ENCODE results near the gene PRDX2. TPM values are rescaled to one million over a fixed set of nuclear protein-coding genes. Genes with fewer than 3 reads are reported as not detected.

PRDX2 gene
- total RNA-seq, 2 experiments from 2014 or later = 204 to 208 TPM

DNA sequence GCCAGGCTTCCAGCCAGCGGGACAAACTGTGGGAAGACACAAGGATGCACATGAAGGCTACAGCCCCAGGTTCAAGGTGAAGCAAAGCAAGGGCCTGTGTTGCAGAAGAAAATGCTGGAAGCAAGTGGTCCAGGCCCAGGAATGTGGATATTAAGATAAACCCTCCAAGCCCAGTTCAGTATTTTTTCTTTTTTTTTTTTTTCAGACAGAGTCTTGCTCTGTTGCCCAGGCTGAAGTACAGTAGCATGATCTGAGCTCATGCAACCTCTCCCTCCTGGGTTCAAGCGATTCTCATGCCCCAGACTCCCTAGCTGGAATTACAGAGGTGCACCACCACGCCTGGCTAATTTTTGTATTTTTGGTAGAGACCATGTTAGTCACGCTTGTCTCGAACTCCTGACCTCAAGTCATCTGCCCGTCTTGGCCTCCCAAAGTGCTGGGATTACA, 4.4 kb downstream of the PRDX2 start:
- POLR2A ChIA-PET = interaction anchor here (2.4 to 8.2 kb wide), 2 partner anchors 21 to 31 kb away, joined by 10 to 110 read pairs; partner anchors contain the start of gene HOOK2

DNA sequence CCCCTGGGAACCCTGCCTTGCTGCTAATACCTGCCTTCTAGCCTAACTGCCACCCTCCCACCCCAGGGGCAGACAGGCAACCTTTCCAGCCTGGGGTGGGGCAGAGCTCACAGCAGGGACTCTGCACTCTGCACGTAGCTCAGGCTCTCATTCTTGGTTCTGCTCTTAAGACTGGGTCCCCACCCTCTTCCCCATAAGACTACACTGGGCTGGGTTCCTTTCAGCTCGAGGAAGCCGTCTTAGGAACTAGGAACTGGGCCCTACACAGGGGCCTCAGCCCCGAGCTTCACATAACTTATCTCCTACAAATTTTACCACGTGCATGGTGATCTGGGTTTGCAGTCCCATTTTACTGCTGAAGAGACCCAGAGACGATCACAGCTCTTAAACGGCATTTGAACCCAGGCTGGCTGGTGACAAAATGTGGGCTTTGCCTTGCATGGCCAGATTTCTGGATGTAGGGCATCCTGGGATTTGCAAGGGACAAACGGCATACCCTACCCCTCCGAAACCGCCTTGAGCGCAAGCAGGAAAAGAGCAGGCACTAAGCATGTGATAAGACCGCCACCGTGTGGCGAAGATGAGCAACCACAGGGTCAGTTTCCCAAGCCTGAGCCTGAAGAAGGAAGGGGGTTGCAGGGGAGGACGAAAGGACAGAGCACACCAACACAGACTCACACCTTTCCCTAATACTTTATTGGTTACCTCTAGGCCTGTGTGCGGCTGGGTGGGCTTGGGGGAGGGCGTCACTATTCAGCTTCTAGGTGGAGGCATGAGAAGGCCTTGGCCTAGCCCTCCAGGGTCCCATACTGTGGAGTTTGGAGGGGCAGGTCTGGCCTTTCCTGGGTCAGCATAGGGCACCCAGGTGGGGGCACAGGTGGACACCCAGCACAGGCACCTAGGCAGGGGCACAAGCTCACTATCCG, 5.2 kb downstream of the PRDX2 start:
- POLR2A ChIA-PET = interaction anchor here (0.6 to 8.2 kb wide), 5 partner anchors 20 to 119 kb away, joined by 3 to 110 read pairs (median 4); partner anchors contain the start of gene HOOK2

More for the DNA sequence above, 4.4 kb downstream of the PRDX2 start:
- CTCF ChIA-PET = interaction anchor here (0.6 to 14.9 kb wide), 11 partner anchors 11 to 1813 kb away, joined by 3 to 598 read pairs (median 4); partner anchors contain the start of genes HOOK2 and TRIR

DNA sequence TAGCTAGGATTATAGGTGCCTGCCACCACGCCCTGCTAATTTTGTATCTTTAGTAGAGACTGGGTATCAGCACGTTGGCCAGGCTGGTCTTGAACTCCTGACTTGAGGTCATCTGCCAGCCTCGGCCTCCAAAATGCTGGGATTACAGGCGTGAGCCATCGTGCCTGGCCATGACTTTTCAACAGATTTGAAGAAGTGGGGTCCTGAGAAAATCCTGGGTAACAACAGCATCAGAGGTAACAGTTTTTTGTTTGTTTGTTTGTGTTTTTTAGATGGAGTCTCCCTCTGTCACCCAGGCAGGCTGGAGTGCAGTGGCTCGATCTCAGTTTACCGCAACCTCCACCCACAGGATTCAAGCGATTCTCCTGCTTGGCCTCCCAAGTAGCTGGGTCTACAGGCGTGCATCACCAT, 6.6 kb downstream of the PRDX2 start:
- POLR2A ChIA-PET = interaction anchor here (8.2 kb wide), 1 partner anchor 19 kb away, joined by 110 read pairs; the partner anchor contains the start of gene HOOK2

More for the DNA sequence above, 5.2 kb downstream of the PRDX2 start:
- CTCF ChIA-PET = interaction anchor here (0.6 to 14.9 kb wide), 15 partner anchors 10 to 563 kb away, joined by 3 to 598 read pairs (median 4); partner anchors contain the start of genes HOOK2, RNASEH2A and TRIR

DNA sequence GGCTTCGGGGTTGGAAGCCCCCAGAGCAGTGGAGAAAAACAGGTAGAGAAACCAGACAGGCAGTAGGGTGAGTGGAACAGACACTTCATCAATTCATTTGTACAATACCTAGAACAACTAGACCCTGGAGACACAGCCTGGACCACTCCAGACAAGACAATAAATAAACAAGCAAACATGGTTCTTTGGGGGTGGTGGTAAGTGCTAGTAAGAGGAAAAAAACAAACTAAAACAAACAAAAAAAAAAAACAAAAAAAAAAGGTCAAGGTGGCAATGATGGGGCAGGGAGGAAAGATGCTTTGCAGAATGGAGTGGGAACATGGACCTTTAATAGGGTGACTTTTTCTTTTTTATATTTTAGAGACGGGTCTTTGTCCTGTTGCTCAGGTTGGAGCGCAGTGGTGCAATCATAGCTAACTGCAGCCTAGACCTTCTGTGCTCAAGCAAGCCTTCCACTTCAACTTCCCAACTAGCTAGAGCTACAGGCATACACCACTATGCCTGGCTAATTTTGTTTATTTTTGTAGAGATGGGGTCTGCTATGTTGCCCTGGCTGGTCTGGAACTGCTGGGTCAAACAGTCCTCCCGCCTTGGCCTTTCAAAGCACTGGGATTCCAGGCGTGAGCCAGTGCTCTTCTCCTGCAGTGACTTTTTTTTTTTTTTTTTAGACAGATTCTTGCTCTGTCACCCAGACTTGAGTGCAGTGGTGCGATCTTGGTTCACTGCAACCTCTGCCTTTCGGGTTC, 7.2 kb downstream of the PRDX2 start:
- ChIA-PET POLR2A (interaction anchor here (0.6 to 8.2 kb wide), 4 partner anchors 18 to 120 kb away, joined by 3 to 110 read pairs (median 4); partner anchors contain the start of gene HOOK2), CTCF (interaction anchor here (2.5 to 14.9 kb wide), 3 partner anchors 12 to 53 kb away, joined by 18 to 598 read pairs (median 82); partner anchors contain the start of gene HOOK2)

More for the DNA sequence above, 6.6 kb downstream of the PRDX2 start:
- CTCF ChIA-PET = interaction anchor here (1.6 to 14.9 kb wide), 5 partner anchors 9 to 52 kb away, joined by 4 to 598 read pairs (median 18); partner anchors contain the start of gene HOOK2

DNA sequence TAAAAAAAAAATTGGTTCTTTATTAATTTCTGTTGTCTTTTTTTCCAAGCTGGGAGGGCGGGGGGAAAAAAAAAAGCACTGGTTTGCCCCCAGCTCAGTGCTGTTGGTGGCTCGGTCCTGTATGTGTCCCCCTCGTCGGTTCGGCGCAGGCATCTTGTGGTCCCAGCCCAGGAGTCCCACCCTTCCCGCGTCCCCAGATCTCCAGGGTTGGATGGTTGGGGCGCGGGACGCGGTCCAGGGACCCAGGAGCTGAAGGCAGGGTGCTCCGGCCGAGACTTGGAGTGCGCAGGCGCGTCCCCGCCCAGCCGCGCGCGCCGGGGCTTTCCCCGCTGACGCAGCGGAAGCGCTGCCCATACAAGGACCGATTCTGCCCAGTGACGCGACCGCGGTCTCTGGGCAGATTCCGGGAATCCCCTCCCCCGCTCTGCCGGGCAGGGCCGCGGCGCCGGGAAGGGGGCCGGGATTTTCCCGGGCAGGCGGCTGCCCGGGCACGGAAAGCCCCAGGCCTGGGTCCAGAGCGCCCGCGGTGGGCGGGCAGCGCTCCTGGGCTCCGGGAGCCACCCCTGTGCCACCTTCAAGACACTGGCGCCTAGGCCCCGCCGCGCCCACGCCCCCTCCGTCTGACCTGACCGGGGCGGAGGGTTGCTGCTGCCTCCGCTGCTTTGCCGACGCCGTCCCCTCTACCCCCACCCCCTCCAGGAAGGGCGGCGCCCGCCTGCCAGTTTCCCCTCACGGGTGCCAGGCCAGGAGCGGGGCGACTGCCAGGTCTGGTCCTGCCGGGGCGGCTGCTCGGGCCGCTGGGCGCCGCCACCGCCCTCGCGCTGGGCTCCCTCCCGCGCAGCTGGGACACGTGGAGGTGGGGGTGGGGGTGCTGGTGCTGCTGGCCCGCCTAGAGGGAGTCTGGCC, 8.1 kb downstream of the PRDX2 start:
- CTCF ChIA-PET = interaction anchor here (0.9 to 14.9 kb wide), 4 partner anchors 11 to 58 kb away, joined by 3 to 598 read pairs (median 46); partner anchors contain the start of gene HOOK2
- POLR2A ChIA-PET = interaction anchor here (0.6 to 8.2 kb wide), 8 partner anchors 11 to 121 kb away, joined by 3 to 110 read pairs (median 5); partner anchors contain the start of gene HOOK2

DNA sequence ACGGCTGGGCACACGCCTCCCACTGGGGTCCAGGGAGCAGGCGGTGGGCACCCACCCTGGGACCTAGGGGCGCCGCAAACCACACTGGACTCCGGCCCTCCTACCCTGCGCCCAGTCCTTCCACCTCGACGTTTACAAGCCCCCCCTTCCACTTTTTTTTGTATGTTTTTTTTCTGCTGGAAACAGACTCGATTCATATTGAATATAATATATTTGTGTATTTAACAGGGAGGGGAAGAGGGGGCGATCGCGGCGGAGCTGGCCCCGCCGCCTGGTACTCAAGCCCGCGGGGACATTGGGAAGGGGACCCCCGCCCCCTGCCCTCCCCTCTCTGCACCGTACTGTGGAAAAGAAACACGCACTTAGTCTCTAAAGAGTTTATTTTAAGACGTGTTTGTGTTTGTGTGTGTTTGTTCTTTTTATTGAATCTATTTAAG, 8.7 kb downstream of the PRDX2 start:
- ChIA-PET CTCF (interaction anchor here (0.9 to 14.9 kb wide), 5 partner anchors 11 to 112 kb away, joined by 3 to 598 read pairs (median 9); partner anchors contain the start of genes DHPS and HOOK2), POLR2A (interaction anchor here (0.6 to 8.2 kb wide), 12 partner anchors 10 to 360 kb away, joined by 3 to 110 read pairs (median 6); partner anchors contain the start of genes HOOK2 and TRIR)

DNA sequence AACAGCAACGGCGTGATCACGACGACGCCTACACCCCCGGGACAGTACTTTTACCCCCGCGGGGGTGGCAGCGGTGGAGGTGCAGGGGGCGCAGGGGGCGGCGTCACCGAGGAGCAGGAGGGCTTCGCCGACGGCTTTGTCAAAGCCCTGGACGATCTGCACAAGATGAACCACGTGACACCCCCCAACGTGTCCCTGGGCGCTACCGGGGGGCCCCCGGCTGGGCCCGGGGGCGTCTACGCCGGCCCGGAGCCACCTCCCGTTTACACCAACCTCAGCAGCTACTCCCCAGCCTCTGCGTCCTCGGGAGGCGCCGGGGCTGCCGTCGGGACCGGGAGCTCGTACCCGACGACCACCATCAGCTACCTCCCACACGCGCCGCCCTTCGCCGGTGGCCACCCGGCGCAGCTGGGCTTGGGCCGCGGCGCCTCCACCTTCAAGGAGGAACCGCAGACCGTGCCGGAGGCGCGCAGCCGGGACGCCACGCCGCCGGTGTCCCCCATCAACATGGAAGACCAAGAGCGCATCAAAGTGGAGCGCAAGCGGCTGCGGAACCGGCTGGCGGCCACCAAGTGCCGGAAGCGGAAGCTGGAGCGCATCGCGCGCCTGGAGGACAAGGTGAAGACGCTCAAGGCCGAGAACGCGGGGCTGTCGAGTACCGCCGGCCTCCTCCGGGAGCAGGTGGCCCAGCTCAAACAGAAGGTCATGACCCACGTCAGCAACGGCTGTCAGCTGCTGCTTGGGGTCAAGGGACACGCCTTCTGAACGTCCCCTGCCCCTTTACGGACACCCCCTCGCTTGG, 9.3 kb downstream of the PRDX2 start:
- POLR2A ChIA-PET = interaction anchor here (0.5 to 8.2 kb wide), 19 partner anchors 9 to 360 kb away, joined by 3 to 110 read pairs (median 4); partner anchors contain the start of genes GET3, HOOK2 and TRIR

DNA sequence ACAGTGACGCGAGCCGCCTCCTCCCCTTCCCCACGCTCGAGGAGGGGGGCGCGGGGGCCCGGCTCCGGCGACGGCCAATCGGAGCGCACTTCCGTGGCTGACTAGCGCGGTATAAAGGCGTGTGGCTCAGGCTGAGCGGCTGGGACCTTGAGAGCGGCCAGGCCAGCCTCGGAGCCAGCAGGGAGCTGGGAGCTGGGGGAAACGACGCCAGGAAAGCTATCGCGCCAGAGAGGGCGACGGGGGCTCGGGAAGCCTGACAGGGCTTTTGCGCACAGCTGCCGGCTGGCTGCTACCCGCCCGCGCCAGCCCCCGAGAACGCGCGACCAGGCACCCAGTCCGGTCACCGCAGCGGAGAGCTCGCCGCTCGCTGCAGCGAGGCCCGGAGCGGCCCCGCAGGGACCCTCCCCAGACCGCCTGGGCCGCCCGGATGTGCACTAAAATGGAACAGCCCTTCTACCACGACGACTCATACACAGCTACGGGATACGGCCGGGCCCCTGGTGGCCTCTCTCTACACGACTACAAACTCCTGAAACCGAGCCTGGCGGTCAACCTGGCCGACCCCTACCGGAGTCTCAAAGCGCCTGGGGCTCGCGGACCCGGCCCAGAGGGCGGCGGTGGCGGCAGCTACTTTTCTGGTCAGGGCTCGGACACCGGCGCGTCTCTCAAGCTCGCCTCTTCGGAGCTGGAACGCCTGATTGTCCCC, 10.1 kb downstream of the PRDX2 start, which contains the start of gene JUNB:
TSS of gene JUNB (plus strand) at position 142 of the 706 bp plus-strand sequence. CDS start at position 428, 286 bp downstream.
- ChIA-PET CTCF (interaction anchor here (0.9 to 14.9 kb wide), 6 partner anchors 9 to 110 kb away, joined by 3 to 598 read pairs (median 7); partner anchors contain the start of genes DHPS, HOOK2 and THSD8), POLR2A (interaction anchor here (0.5 to 8.2 kb wide), 15 partner anchors 9 to 1096 kb away, joined by 3 to 110 read pairs (median 4); partner anchors contain the start of genes GET3, HOOK2 and TRIR)

More for the DNA sequence above, 9.3 kb downstream of the PRDX2 start:
- CTCF ChIA-PET = interaction anchor here (0.9 to 14.9 kb wide), 6 partner anchors 10 to 111 kb away, joined by 3 to 598 read pairs (median 7); partner anchors contain the start of genes DHPS, HOOK2 and THSD8

DNA sequence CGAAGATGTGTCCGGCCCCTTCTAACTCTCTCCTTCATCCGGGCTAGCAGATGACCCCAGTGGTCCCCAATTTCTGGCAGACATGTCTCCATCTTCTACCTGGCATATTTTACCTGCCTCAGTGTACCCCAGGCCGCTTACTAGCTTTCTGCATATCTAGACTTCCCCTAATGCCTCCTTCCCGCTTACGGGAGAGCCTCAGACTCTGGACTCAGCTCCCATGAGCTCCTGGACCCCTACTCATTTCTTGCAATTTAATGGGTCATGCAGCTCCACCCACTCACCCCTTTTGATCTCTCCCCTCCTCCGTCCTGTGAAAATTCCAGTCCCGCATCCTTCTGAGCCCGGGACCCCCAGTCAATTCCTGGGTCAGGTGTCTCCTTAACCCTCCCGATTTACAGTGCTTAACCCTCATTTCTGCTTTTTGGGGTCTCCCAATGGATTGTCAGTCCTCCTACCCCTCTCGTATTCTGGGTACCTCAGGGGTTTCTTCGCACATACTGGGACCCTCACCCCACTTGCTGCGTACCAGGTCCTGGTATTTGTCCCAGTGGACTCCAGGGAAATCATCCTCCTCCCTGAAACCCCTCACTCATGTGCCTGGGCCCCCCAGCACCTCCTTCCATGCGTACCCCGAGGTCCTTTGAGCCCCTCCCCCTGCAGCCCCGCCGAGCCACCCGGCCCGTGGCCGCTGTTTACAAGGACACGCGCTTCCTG, 10.8 kb downstream of the PRDX2 start:
- POLR2A ChIA-PET = interaction anchor here (0.5 to 8.2 kb wide), 11 partner anchors 8 to 1095 kb away, joined by 3 to 110 read pairs (median 4); partner anchors contain the start of genes GET3, HOOK2 and TRIR
- CTCF ChIA-PET = interaction anchor here (0.9 to 14.9 kb wide), 3 partner anchors 8 to 68 kb away, joined by 3 to 598 read pairs (median 82); partner anchors contain the start of gene HOOK2

DNA sequence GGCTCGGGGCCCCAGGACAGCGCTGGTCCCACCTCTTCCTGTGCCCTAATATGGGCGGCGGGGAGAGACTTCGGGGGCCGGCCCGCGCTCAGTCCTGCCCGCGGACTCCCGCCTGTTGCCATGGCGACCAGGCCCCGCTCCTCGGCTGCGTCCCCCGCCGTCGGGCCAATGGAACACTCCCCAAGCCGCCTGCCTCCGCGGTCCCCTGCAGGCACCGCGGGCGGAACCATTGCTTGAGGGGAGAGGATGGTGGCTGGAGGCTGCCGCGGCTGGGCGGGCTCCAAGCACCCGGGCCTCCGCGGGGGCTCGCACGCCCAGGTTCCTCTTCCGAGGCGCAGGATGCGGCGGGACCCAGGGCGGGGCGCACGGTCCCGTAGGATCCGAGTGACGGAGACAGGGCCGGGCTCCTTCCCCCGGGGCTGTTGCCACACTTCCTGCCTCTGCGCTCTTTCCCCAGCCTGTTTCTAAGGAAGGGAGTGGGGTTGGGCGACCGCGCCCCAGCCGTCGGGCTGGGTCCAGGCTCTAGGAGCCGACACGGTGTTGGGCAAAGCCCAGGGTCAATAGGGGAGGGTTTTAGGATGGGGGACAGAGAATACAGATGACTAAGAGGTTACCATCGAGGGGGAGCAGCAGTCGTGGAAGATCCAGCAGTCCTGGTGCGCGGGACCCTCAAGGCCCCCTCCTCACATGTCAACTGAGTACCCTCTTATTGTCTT, 11.5 kb downstream of the PRDX2 start:
- CTCF ChIA-PET = interaction anchor here (3.3 to 14.9 kb wide), 3 partner anchors 8 to 23 kb away, joined by 41 to 598 read pairs (median 82); partner anchors contain the start of gene HOOK2

DNA sequence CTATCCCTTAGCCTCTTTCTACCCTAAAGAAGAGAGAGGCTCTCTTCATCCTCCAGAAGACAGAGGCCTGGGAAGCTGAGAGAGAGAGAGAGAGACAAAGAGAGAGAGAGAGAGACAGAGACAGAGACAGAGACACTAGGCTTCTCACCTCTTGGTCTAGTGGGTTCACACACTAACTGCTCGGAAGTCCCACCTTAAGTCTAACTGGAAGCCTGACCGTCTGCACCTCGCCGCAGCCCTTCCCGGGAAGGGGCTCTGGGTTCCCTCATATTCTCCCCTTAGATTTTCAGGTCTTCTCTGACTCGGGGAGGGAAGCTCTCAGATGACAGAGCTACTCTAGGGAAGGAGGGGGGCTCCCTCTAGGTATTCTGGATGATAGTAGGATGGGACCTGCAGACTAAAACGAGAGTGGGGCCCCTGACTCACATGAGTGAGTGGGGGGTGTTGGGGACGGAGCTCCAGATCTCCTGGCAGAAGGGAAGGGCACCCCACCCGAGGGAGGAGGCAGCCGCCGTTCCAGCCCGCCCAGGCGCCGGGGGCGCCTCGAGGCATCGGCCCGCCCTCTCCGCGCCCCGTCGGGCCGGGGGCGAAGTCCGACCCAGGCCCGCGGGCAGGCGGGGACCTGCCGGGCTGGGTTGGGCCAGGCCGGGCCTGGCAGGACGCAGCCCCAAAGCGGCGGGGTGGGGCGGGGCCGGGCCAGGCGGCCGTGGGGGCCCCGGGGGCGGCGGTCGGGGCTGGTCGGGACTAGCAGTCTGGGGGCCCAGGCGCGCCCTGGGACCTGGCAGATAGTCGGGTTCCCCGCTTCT, 12.3 kb downstream of the PRDX2 start:
- POLR2A ChIA-PET = interaction anchor here (0.9 to 1.5 kb wide), 3 partner anchors 11 to 363 kb away, joined by 3 to 8 read pairs (median 4); no protein-coding TSS in a partner anchor
- CTCF ChIA-PET = interaction anchor here (0.8 to 3.3 kb wide), 5 partner anchors 12 to 272 kb away, joined by 3 to 41 read pairs (median 3); partner anchors contain the start of genes PRDX2 and THSD8

More for the DNA sequence above, 11.5 kb downstream of the PRDX2 start:
- POLR2A ChIA-PET = interaction anchor here (0.7 to 8.2 kb wide), 4 partner anchors 8 to 362 kb away, joined by 3 to 110 read pairs (median 6); partner anchors contain the start of gene HOOK2

DNA sequence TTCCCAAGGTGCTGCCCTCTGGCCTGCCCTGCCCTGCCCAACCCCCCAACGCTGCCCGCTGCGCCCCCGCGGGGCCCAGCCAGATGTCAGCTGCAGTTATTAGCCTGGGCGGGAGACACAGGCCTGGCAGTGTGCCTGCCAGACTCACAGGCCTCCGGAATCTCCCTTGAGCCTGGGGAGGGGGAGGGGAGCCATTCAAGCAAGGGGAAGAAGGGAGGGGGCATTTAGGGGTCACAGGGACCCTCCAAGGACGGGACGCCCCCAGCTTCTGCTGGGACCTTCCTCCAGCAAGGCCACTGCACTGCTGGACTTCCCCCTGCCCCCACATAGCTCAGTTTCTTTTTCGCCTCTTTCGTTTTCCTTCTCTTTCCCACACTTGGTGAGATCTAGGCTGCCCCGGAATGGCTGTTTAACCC, 12.9 kb downstream of the PRDX2 start:
- ChIA-PET CTCF (interaction anchor here (0.8 to 3.3 kb wide), 5 partner anchors 11 to 273 kb away, joined by 3 to 41 read pairs (median 3); partner anchors contain the start of genes PRDX2 and THSD8), POLR2A (interaction anchor here (0.9 to 1.5 kb wide), 3 partner anchors 10 to 364 kb away, joined by 3 to 8 read pairs (median 4); no protein-coding TSS in a partner anchor)

All from activated CD8-positive, alpha-beta memory T cell treated with anti-CD3 and anti-CD28 coated beads for 36 hours (primary cell).